GM19467 (cell line): ENCODE data around the gene DIPK1A.
"Not testable (repeated sequence)": the region's sequence is repeated elsewhere in the genome, so short reads cannot be mapped to it uniquely, and the experiment has no call there.

Experiments
- ATAC-seq: cut with Tn5 transposase; IDR thresholded peaks from one replicate; pipeline ENCODE4 v1.9.1; 2021; ENCODE audit warnings: mild to moderate bottlenecking, moderate library complexity; ENCODE audit not compliant: unreplicated experiment

DIPK1A gene

DNA sequence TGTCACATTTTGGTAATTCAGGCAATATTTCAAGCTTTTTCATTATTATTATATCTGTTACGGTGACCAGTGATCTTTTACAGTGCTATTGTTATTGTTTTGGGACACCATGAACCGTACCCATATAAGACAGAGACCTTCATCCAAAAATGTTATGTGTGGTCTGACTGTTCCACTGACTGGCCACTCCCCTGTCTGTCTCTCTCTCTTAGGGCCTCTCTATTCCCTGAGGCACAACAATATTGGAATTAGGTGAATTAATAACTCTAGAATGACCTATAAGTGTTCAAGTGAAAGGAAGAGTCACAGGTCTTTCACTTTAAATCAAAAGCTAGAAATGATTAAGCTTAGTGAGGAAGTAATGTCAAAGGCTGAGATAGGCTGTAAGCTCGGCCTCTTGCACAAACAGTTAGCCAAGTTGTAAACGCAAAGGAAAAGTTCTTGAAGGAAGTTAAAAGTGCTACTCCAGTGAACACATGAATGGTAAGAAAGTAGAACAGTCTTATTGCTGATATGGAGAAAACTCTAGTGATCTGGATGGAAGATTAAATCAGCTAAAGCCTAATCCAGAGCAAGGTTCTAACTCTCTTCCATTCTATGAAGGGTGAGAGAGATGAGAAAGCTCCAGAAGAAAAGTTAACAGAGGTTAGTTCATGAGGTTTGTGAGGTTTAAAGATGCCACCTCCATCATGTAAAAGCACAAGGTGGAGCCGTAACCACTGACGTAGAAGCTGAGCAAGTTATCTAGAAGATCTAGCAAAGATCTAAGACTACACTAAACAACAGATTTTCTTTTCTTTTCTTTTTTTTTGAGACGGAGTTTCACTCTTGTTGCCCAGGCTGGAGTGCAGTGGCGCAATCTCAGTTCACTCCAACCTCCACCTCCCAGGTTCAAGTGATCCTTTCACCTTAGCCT, 19.7 kb upstream of the DIPK1A start:
- peak; percentile 52 for ATAC-seq

DNA sequence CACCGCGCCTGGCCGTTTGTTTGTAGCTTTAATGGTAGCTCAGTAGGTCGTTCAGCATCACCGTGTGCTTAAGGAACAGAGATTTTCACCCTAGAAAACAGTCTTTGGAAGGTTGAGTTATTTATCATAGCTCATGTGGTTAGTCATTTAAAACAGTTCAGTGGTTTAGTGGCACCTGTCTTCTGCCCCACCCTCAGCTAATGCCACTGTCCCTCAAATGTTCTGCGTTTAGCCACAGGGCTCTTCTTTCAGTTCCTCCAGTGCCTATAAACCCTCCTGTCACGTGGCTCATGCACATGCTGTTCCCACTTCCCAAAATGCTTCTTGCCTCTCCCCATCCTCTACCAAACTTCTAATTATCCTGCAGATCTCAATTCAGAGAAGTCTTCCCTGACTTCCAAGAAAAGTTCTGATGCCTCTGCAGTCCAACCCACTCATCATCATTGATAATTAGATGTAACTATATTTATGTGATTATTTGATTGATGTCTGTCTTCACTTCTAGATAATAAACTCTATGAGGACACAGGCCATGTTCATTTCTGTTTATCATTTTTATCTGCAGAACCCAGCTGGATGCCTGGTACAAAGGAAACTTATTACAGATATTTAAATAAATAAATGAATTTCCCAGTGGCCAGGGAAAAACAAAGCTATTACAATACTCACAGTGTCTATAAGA, 14.4 kb upstream of the DIPK1A start:
- ATAC-seq, result peak; percentile 75

DNA sequence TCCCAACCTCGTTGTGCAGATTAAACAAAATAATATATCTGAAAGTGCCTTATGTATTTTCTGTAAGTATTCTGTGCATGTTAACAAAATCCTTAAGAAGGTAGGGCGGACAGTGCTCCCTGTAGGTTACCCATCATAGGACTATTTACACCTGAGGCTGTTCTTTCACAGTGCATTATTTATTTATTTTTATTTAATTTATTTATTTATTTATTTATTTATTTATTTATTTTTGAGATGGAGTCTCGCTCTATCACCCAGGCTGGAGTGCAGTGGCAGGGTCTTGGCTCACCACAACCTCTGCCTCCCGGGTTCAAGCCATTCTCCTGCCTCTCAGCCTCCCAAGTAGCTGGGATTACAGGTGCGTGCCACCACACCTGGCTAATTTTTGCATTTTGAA, 12.8 kb upstream of the DIPK1A start:
- ATAC-seq, result not testable (repeated sequence)

DNA sequence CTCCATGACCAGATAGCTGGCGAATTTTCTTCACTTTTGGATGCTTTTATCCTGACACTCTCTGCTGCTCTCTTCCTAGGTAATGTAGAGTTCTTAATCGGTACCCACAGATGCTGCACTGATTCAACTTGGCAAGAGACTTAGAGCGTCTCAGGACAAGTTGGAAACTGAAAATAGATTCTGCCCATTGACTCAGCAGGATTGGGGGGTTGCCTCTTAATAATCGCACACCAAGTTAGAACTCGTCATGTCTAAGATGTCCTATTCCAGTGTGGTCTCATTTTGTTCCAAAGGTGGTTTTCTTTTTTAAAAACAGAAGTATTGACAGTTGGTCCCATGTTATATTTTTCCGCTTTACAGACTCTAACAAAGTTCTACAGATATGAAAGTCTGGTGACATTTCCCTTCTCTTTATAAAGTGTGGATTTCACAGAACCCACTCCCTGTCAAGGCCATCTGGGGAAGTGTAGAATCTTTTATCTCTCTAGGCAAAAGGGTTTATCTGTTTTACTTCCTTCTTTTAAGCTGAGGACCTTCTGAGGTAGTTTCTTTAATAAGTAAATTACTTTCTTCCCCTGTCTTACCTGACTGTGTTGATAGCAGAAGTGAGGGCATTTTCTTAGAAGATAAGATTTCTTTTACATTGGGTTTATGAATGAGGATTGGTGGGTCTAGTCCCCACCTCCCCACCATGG, 12.1 kb upstream of the DIPK1A start:
- ATAC-seq, result no peak

DNA sequence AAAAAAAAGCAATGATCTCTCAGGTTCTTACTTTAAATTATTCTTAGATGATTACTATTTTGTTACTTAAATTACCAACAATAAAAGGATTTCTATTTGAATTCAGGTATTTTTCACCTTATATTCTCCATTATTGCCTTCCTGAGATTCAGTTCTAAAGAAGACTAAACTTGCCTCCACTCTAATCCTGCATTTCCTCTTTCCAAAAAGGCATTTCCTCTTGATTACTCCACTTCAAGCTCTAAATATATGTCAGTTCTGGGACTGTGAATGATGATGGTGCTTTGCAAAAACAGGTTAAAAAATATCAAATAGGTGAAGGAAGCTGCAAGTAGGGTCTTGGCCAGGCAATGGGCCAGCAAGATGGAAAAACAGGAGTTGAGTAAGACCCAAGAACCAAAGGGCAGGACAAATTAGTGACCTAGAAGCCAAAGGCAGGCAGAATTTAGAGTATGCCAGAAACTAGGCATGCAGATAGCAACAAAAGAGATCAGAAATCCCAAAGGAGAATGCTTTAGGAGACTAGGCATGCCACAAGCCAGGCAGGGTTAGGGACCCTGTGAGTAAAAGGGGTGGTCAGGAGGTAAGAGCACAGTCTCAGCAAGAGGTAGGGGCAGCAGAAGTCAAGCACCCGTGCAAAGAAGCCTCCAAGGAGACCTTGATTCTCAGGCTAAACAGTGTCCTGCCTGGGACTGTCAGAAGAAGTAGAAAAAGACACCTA, 11.3 kb upstream of the DIPK1A start:
- ATAC-seq, result no peak

DNA sequence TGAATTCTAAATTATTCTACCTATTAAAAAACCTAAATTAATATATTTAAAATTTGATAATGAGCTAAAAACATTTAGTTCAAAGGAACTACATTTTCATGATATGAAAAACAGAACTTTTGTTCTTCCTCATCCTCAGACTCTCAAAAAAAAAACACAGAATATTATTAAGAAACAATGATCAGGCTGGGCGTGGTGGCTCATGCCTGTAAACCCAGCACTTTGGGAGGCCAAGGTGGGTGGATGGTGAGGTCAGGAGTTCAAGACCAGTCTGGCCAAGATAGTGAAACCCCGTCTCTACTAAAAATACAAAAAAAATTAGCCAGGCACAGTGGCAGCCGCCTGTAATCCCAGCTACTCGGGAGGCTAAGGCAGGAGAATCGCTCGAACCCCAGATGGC, 10.7 kb upstream of the DIPK1A start:
- not testable (repeated sequence) for ATAC-seq

DNA sequence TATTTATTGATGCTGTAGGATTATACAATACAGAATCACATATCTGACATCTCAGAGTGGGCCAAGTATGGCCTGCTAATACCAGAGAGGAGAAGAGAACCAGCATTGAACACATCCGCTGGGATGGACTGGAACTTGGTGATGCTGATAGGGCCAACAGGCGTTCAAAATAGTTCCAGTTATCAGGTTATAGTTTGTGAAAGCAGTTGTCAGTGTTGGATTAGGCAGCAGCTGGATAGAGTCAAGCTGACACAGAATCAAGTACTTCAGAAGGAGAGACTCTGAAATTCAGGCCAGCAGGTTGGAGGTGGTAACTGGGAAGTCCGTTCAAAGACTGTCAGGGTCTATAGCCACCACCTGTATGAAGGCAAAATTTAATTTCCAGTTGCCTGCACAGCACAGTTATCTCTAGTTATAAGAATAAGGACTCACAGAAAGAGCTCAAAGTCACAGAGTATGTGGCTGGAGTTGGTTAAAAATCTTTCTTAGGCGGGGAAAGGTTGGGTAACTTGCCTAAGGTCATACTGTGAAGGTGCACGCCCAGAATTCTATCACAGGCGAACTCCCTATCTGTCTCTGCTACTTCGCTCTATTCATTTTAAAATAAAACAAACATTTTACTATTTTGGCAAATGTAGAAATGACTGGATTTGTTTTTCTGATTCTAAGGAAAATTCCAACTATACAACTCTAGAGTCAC, 9.9 kb upstream of the DIPK1A start:
- no peak for ATAC-seq

DNA sequence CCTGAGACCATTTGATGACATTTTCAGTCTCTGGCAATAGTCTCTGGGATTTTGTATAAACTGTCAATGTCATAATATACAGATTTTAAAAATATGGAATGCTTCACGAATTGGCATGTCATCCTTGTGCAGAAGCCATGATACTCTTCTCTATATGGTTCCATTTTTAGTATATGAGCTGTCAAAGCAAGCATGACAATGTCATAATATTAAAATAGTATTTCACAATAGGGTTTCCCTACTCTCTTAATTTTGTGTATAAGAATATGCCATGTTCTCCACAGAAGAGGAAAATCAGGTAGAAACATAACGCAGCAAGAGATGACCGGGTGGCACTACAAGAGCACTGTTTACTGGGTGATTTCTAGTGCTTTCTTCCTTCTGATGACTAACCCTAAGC, 8.3 kb upstream of the DIPK1A start:
- no peak for ATAC-seq

DNA sequence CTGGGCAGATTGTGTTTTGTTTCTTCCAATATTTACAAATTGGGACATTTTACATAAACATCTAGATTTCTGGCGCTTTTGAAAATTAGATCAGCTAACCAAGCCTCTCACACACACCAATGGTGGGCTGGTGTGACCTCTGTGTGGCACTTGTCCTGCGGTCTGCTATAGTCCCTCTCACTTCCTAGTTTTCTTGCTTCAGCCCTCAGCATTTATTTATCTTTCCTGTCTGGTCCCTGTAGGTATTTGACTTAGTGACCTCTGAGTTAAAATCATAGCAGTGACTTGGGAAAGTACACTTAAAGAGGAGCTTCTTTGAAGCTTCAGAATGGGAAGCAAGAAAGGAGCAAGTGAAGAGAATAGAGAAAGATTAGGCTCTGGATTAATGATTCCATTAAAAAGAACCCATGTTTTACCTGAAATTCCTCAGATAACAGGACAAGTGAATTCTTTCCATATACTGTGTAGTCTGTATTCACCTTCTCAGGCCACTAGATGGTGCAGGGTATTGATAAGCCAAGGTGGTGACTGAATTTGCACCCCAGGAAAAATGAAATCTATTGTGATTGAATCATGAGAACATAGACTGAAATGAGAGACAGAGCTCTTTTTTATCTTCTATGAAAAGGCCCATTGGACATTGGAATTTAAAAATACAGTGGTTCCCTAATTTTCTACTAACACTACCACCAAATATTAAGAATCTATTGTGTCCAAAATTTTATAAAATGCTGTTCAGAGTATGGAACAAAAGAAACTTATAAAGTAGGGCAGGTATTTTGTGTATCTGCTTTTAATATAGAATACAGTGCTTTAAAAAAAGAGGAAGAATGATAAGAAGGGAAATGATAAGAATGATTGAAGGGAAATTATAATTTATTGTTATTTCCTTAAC, 7.1 kb upstream of the DIPK1A start:
- no peak for ATAC-seq

DNA sequence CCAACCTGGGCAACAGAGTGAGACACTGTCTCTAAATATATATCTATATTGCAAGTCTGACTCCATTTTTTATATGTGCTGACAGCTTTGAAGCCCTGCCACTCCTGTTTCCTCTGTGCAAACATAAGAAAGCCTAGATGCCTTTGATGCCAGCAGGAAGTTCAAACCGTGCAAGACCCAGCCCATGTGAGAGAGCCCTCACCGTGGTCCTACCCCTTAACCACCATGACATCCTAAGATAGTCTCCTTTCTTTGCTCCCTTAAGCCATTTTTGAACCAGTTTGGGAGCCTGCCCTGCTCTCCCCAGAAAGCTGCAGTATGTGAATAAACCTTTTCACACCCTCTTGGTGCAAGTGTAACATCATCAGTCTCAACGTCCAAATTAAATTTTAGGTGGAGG, 3.7 kb upstream of the DIPK1A start:
- no peak for ATAC-seq

DNA sequence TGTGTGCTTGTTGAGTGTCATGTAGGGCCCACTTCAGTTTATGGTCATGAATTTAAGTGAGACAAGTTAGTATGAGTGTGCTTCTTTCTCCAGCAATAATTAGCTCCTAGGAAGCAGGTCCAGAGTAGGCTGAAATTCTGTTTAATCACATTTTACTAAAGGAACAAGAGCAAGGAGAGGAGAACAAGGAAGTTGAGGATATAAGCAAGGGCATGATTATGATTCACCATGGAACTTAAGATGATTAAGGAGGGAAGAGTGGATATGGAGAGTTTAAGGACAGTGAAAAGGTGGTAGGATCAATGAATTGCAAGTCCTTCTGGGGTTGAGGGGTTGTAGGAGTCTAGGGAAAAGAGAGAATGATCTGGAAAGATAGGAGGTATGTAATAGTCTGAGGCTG, 3.1 kb upstream of the DIPK1A start:
- ATAC-seq, result no peak

DNA sequence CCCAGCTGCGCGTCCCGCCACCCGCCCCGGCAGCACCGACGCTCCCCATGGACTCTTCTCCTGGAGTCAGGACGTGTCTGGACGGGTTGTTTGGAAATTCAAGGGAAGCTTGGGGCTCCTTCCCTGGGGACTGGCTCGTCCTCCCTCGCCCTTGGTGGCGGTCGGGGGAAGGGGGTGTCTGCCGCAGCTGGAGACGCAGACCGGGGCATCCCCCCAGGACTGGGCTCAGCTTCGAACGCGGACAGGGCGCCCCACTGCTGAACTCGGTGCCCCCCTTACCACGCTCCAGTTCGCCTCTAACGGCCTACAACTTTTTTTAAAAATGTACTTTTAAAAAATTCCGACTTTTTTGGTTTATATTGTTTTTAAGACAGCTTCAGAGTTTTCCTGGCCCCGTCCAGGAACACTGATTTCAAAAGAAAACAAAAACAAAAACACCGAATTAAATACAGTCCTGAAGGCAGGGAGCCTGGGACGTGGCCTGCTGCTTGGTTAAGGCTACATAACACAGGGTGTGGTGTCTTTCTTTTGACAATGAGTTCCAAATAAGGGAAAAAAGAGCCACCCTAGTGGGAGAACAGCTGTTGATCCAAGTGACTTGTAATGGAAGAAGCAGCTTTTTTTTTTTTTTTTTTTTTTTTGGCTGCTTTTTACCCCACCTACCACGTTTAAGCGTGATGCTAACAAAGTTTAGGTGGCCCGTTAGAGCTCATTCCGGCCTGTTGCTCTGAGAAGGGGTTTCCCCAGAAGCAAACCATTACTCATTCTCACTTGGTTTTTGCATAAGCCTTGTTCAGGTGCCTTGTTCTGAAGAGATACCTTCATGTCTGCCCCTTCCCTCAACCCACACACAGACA, 862 bp upstream of the DIPK1A start:
- ATAC-seq, result peak; percentile 53

DNA sequence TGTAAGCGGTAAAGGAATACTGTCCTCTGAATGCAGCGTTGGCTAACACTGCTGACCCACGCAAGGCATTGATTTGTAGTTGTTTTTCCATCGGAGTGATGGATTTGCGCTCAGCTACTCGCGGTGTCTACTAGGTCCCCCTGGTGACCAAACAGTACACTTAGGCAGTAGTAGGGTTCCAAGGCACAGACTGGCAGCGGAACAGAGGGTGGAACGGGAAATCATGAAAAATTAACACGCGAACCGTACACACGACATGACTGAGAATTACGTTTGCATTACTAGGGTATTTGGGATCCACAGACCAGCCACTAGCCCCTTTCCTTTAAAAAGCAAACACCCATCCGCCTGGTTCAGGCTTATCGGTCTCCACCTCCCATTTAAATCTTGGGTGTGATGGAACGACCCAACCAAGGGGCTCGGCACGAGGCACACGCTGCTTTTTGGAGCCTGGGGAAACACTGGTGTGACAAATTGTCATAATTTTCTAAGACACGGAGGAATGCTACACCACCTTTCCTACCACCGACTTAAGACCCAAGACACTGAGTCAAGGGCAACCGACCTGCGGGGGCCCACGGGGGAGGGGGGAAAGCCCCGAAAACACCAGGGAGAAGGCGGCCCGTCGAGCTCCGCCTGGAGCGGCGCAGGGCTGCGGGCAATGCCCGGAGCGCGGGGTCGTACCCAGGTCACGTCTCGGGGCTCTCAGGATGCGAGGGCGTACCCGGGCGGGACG, 699 bp downstream of the DIPK1A start:
- ATAC-seq, result peak; percentile 34

DNA sequence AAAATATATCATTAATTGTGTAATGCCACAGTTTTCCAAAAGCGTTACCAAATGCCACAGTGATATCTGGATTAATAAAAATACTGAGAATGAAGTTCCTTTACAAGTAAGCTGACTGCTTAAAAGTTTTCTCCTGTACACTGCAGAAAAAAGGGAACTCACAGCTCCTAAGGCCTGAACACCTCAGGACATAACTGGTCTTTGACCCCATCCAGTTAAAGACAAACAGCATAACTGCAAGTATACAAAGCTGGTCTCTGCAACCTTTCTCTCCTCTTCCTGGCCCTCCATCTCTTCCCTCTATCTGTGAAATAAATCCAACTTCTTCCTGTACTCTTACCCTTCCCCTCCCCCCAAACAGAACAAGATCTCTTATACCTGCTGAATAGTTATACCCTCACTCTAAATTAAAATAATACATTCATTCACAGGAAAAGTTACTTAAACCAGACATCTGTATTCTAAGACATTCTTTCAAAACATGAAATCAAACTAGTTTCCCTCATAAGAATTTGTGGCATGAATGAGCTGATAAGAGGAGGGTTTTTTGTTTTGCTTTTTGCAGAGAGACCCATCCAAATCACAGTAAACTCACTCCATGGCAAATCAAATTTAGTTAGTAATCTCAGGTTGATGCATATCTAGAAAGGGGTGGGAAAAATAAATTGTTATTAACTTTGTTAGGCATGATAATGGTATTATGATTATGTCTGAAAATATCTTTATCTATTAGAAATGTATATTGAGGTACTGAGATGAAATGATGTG, 2.9 kb downstream of the DIPK1A start:
- ATAC-seq, result no peak

DNA sequence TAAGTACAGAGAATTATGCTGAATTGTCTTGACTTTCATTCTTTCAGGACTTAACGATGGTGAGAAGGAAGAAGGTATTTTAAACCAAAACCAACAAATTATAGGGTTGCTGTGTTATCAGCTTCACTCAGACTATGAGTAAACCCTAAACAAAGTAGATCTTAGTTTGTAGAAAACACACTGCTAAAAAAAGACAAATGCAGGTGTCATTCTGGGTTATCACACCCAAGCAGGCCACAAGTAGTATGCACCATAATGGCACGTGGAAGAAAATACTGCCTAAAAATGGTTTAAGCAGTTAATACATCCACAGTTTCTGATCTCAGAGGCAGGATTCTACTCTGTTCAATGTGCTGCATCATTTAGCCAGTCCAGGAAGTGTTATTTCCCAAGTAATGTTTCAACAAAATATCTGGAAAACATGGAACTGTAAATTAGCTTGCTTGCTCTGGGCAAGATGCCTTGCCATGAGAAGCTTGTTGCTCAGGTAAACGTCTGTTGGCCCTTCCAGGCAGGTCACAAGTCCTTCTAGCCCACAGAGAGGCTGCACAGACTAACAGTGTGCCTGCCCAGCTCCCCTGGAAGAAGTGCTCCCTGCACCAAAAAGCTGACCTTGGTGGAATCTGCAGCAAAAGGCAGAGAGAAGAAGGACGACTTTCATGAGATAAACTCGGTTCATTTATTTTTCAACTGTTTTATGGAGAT, 4.1 kb downstream of the DIPK1A start:
- peak; percentile 23 for ATAC-seq

DNA sequence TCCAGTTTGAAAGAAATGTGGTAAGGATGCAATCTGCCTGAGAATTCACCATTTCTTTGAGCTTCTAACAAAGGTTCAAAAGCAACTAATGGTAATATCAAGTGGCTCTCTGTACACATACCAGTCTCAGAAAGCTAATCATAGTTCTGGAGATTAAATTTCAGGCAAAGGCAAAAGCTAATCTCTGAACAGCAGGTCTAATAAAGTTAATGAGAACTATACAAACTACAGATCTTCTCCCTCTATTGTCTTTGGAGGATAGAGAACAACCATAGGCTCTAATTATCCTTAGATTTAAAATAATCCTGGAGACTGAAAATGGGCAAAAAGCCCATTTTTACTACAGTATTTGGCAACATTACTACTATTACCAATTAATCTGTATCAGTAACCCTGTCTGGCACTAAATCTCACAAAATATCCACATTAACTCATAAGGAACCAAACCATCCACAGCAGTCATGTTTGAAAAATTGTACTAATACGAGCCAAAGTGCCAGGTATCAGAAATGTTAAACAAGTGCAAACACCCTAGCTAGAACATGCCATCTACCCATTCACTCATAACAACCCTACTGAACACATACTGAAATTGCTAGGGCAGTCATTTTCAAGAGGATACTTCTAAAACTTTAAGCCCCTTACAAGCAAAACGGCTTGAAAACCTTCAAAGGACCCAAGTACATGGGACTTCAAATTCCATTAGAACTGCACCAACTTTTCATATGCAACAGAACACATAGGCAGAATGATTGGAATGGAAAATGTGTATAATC, 4.8 kb downstream of the DIPK1A start:
- no peak for ATAC-seq
